H9 (cell line): ENCODE data around the gene KTN1. TPM values are rescaled to one million over a fixed set of nuclear protein-coding genes. Genes with fewer than 3 reads are reported as not detected.

ENCODE experiments used
- DNase-seq: peaks from one replicate; pipeline ENCODE4 v3.0.0-alpha.2; 2017
- H2AFZ ChIP-seq: one replicate; pipeline ENCODE4 v1.6.1; 2013; ENCODE audit warnings: mild to moderate bottlenecking, low read length, control low read depth, moderate library complexity
- H2AK5ac ChIP-seq: 2 replicates; pipeline ENCODE4 v1.6.1; 2013; ENCODE audit warnings: low read length, control low read depth, mixed read lengths; ENCODE audit not compliant: insufficient read length
- H2BK120ac ChIP-seq: one replicate; pipeline ENCODE4 v1.6.1; 2013; ENCODE audit warnings: low read depth, mild to moderate bottlenecking, low read length, control low read depth, inconsistent platforms; ENCODE audit not compliant: poor library complexity, severe bottlenecking
- H2BK12ac ChIP-seq: 2 replicates; pipeline ENCODE4 v1.6.1; 2013; ENCODE audit warnings: low read length, control low read depth, mixed read lengths, low read depth; ENCODE audit not compliant: insufficient read length
- H2BK15ac ChIP-seq: 2 replicates; pipeline ENCODE4 v1.6.1; 2013; ENCODE audit warnings: low read depth, low read length, control low read depth
- H2BK20ac ChIP-seq: one replicate; pipeline ENCODE4 v1.6.1; 2013; ENCODE audit warnings: low read depth, mild to moderate bottlenecking, low read length, control low read depth, inconsistent platforms; ENCODE audit not compliant: poor library complexity, severe bottlenecking
- H2BK5ac ChIP-seq: 2 replicates; pipeline ENCODE4 v1.6.1; 2013; ENCODE audit warnings: low read length, control low read depth, mixed read lengths; ENCODE audit not compliant: insufficient read length
- H3K14ac ChIP-seq: 2 replicates; pipeline ENCODE4 v1.6.1; 2013; ENCODE audit warnings: low read length, control low read depth; ENCODE audit not compliant: insufficient read depth
- H3K18ac ChIP-seq: 2 replicates; pipeline ENCODE4 v1.6.1; 2013; ENCODE audit warnings: low read depth, mild to moderate bottlenecking, mixed read lengths, low read length, control low read depth; ENCODE audit not compliant: insufficient read length
- H3K23ac ChIP-seq: 2 replicates; pipeline ENCODE4 v1.6.1; 2013; ENCODE audit warnings: low read length, control low read depth, mixed read lengths, low read depth; ENCODE audit not compliant: insufficient read length
- H3K23me2 ChIP-seq: 2 replicates; pipeline ENCODE4 v1.6.1; 2013; ENCODE audit warnings: low read depth, mild to moderate bottlenecking, mixed read lengths, low read length, control low read depth; ENCODE audit not compliant: insufficient read length, poor library complexity, severe bottlenecking
- H3K27ac ChIP-seq: 2 replicates; pipeline ENCODE4 v1.5.1; 2013; ENCODE audit warnings: low read length, control low read depth, mixed read lengths, low read depth; ENCODE audit not compliant: insufficient read length
- H3K27me3 ChIP-seq: 2 replicates; pipeline ENCODE4 v1.6.1; 2013; ENCODE audit warnings: low read length, control low read depth, inconsistent platforms; ENCODE audit not compliant: insufficient read depth
- H3K4ac ChIP-seq: 2 replicates; pipeline ENCODE4 v1.6.1; 2013; ENCODE audit warnings: low read depth, mild to moderate bottlenecking, control low read depth, inconsistent platforms, low read length, moderate library complexity
- H3K4me1 ChIP-seq: 2 replicates; pipeline ENCODE4 v1.6.1; 2013; ENCODE audit warnings: low read length, control low read depth, inconsistent platforms; ENCODE audit not compliant: insufficient read depth
- H3K4me2 ChIP-seq: 2 replicates; pipeline ENCODE4 v1.6.1; 2013; ENCODE audit warnings: low read length, control low read depth, mixed read lengths; ENCODE audit not compliant: insufficient read length, insufficient read depth
- H3K56ac ChIP-seq: 2 replicates; pipeline ENCODE4 v1.6.1; 2013; ENCODE audit warnings: low read depth, mild to moderate bottlenecking, mixed read lengths, low read length, control low read depth; ENCODE audit not compliant: insufficient read length
- H3K79me1 ChIP-seq: 2 replicates; pipeline ENCODE4 v1.6.1; 2013; ENCODE audit warnings: low read depth, mild to moderate bottlenecking, moderate library complexity, low read length, control low read depth, inconsistent platforms; ENCODE audit not compliant: insufficient read depth, poor library complexity, severe bottlenecking
- H3K79me2 ChIP-seq: 2 replicates; pipeline ENCODE4 v1.6.1; 2013; ENCODE audit warnings: low read length, control low read depth, inconsistent platforms; ENCODE audit not compliant: insufficient read depth
- H3K9ac ChIP-seq: 2 replicates; pipeline ENCODE4 v1.6.1; 2013; ENCODE audit warnings: low read length, control low read depth, mixed read lengths; ENCODE audit not compliant: insufficient read length; ENCODE audit errors: extremely low read depth
- H3K9me3 ChIP-seq: one replicate; pipeline ENCODE4 v1.6.1; 2013; ENCODE audit warnings: low read depth, low read length, inconsistent platforms; ENCODE audit not compliant: control insufficient read depth
- H3T11ph ChIP-seq: one replicate; pipeline ENCODE4 v1.6.1; 2013; ENCODE audit warnings: mild to moderate bottlenecking, low read length, control low read depth, inconsistent platforms
- H4K20me1 ChIP-seq: one replicate; pipeline ENCODE4 v1.6.1; 2013; ENCODE audit not compliant: control insufficient read depth, insufficient read length, insufficient read depth
- H4K5ac ChIP-seq: 2 replicates; pipeline ENCODE4 v1.6.1; 2013; ENCODE audit warnings: low read depth, mild to moderate bottlenecking, mixed read lengths, low read length, control low read depth; ENCODE audit not compliant: insufficient read length
- H4K8ac ChIP-seq: replicated peaks from 2 replicates; pipeline ENCODE4 v1.6.1; 2013; ENCODE audit warnings: low read length, control low read depth, mixed read lengths, low read depth; ENCODE audit not compliant: insufficient read length
- H4K91ac ChIP-seq: 2 replicates; pipeline ENCODE4 v1.6.1; 2013; ENCODE audit warnings: low read depth, mild to moderate bottlenecking, moderate library complexity, mixed read lengths, low read length, control low read depth; ENCODE audit not compliant: insufficient read length
- H3K27ac Mint-ChIP-seq, 3 experiments: 2 replicates in 2 of 3; 3 replicates in 1 of 3; pipeline ENCODE4 v1.8.0; 2020 to 2021; ENCODE audit warnings: mixed read lengths in 3 of 3, mild to moderate bottlenecking in 1 of 3, moderate library complexity in 1 of 3
- H3K27me3 Mint-ChIP-seq: 2 replicates; pipeline ENCODE4 v1.8.0; 2021; ENCODE audit warnings: low read depth, mild to moderate bottlenecking, moderate library complexity, mixed read lengths
- H3K36me3 Mint-ChIP-seq, 3 experiments: 2 replicates in 2 of 3; 3 replicates in 1 of 3; pipeline ENCODE4 v1.8.0; 2020 to 2021; ENCODE audit warnings: low read depth in 3 of 3, mixed read lengths in 3 of 3; ENCODE audit not compliant: insufficient read depth in 1 of 3
- H3K4me1 Mint-ChIP-seq, 2 experiments: 2 replicates each; pipeline ENCODE4 v1.8.0; 2020; ENCODE audit warnings: mixed read lengths in 2 of 2
- H3K4me3 Mint-ChIP-seq, 2 experiments: 2 replicates in 1 of 2; 3 replicates in 1 of 2; pipeline ENCODE4 v1.8.0; 2020 to 2021; ENCODE audit warnings: mild to moderate bottlenecking in 2 of 2, mixed read lengths in 2 of 2, moderate library complexity in 1 of 2
- H3K9me3 Mint-ChIP-seq, 2 experiments: 2 replicates in 1 of 2; 3 replicates in 1 of 2; pipeline ENCODE4 v1.8.0; 2020; ENCODE audit warnings: mild to moderate bottlenecking in 2 of 2, mixed read lengths in 2 of 2, moderate library complexity in 1 of 2
- WGBS: extraction: QIAGEN DNeasy Blood & Tissue Kit; methylation state at CpG from one replicate; pipeline ENCODE4 v1.1.7; 2013; ENCODE audit warnings: missing lambda C conversion rate, low lambda C conversion rate, mixed read lengths; ENCODE audit not compliant: insufficient read length; ENCODE audit errors: extremely low coverage; 5-methylcytosine and 5-hydroxymethylcytosine counted together
- total RNA-seq: library from RNA; stranded (reverse); gene quantifications from 2 replicates; pipeline ENCODE4 v1.2.1, GENCODE V29; 2021
- TF ChIP-seq, protein P1 (sequence below): fragments of 200-600 bp; sonication (generic); conservative IDR thresholded peaks from 3 replicates; pipeline ENCODE4 v1.8.0; 2021; ENCODE audit warnings: antibody characterized with exemption, mild to moderate bottlenecking

Gene KTN1
- total RNA-seq, 1 experiment from 2014 or later = 128 TPM

DNA sequence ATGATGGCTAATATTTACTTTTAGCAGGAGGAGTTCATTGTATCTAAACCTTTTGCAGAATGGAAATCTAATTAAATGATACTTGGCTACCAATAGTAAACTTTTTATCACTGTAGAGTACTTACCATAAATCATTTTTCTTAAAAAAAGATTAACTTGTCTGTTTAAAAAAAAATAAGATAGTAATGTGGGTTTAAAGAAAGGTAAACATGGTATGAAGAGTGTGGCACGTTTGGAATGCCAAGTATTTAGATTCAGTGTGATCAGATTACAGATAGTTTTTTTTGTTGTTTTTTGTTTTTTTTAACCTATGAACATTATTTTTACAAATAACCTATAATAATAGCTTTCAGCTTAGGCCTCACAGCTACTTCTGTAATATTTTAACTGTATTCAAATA is 25.8 kb downstream of the KTN1 start:
- Histone ChIP-seq H3K4me2 (no peak overlapping the region), H2AK5ac (no peak overlapping the region), H2AFZ (no peak overlapping the region), H2BK12ac (no peak overlapping the region), H4K20me1 (no peaks in the 10 kb centered on the region), H3K27me3 (no peaks in the 10 kb centered on the region), H3K18ac (no peak overlapping the region), H4K8ac (no peak overlapping the region), H3T11ph (no peak overlapping the region), H3K56ac (no peak overlapping the region), H4K5ac (no peak overlapping the region), H3K14ac (no peak overlapping the region), H3K9ac (no peak overlapping the region), H3K27ac (no peak overlapping the region), H2BK15ac (no peak overlapping the region), H3K23ac (no peak overlapping the region), H3K4ac (no peak overlapping the region), H3K79me2 (peaks cover 21% of the 10 kb centered on the region; the same call in 1 of the 2 replicates), H3K79me1 (no peaks in the 10 kb centered on the region), H2BK120ac (no peak overlapping the region), H3K4me1 (peaks cover 11% of the 10 kb centered on the region; the same call in 1 of the 2 replicates), H2BK5ac (no peak overlapping the region), H4K91ac (no peak overlapping the region), H3K23me2 (no peaks in the 10 kb centered on the region), H2BK20ac (no peak overlapping the region), H3K9me3 (no peaks in the 10 kb centered on the region)
- Mint-ChIP-seq H3K36me3 (peaks cover 0 to 4% (median 2%) of the 10 kb centered on the region in 3 experiments; a peak in 1 of 7 replicates), H3K4me1 (peaks cover 31 to 36% of the 10 kb centered on the region in 2 experiments), H3K27ac (no peak overlapping the region), H3K9me3 (no peaks in the 10 kb centered on the region), H3K27me3 (no peaks in the 10 kb centered on the region), H3K4me3 (no peak overlapping the region)
- no peak for DNase-seq
- TF ChIP-seq, protein P1, sequence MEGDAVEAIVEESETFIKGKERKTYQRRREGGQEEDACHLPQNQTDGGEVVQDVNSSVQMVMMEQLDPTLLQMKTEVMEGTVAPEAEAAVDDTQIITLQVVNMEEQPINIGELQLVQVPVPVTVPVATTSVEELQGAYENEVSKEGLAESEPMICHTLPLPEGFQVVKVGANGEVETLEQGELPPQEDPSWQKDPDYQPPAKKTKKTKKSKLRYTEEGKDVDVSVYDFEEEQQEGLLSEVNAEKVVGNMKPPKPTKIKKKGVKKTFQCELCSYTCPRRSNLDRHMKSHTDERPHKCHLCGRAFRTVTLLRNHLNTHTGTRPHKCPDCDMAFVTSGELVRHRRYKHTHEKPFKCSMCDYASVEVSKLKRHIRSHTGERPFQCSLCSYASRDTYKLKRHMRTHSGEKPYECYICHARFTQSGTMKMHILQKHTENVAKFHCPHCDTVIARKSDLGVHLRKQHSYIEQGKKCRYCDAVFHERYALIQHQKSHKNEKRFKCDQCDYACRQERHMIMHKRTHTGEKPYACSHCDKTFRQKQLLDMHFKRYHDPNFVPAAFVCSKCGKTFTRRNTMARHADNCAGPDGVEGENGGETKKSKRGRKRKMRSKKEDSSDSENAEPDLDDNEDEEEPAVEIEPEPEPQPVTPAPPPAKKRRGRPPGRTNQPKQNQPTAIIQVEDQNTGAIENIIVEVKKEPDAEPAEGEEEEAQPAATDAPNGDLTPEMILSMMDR = no peak
- no CpG with 5 or more reads among the region's 1 CpG for WGBS
